Pancreas (tissue), 10 donors: Measurements from ENCODE around the gene DOP1A. TPM values are rescaled to one million over a fixed set of nuclear protein-coding genes. Genes with fewer than 3 reads are reported as not detected.

ENCODE experiments used
- ATAC-seq, 4 donors: fragments of 200-7000 bp; cut with Tn5 transposase; one replicate each; pipeline versions ENCODE4 v1.8.0 to v1.9.1; 2020; ENCODE audit warnings: mild to moderate bottlenecking in 4 of 4, moderate library complexity in 4 of 4
- DNase-seq, 6 donors: peaks; one replicate each; pipeline ENCODE4 v3.0.0-alpha.2; 2020
- FAIRE-seq: peaks from 2 replicates; lab custom pipeline; 2012; peaks lifted over from hg19 to GRCh38; lab: Jason Lieb, UNC
- H3K27ac ChIP-seq, 4 donors: fragments of 200-600 bp; sonication (generic); 1 replicate in 3 of 4; 2 replicates in 1 of 4; pipeline versions ENCODE4 v1.5.0 to v1.8.0; 2020
- H3K27me3 ChIP-seq, 4 donors: fragments of 200-600 bp; one replicate each; pipeline ENCODE4 v1.8.0; 2021
- H3K36me3 ChIP-seq, 3 donors: fragments of 200-600 bp; sonication (generic) in 1 of 3; one replicate each; pipeline versions ENCODE4 v1.5.0 to v1.8.0; 2020 to 2021
- H3K4me1 ChIP-seq, 3 donors: fragments of 200-600 bp; one replicate each; pipeline ENCODE4 v1.8.0; 2021
- H3K4me3 ChIP-seq, 4 donors: fragments of 200-600 bp; sonication (generic) in 2 of 4; one replicate each; pipeline versions ENCODE4 v1.5.0 to v1.8.0; 2020 to 2021
- H3K9me3 ChIP-seq, 4 donors: fragments of 200-600 bp; one replicate each; pipeline ENCODE4 v1.8.0; 2021
- WGBS, 2 donors: extraction: QIAGEN DNeasy Blood & Tissue Kit; methylation state at CpG; one replicate each; pipeline ENCODE4 v1.1.7; 2013; 5-methylcytosine and 5-hydroxymethylcytosine counted together
- intact Hi-C, 3 donors: fragments of 100-400 bp; cut with DNase I; formaldehyde crosslinking; loops; one replicate each; pipeline versions ENCODE4 v1.11.1 to v1.14.2; 2022
- polyA plus RNA-seq, 2 donors: library from polyadenylated mRNA; stranded (reverse); fragments of 200-250 nt; gene quantifications; one replicate each; pipeline ENCODE4 v1.2.3, GENCODE V29; 2013
- total RNA-seq, 6 donors: library from RNA; stranded (reverse); fragmentation: NEBNext Ultra II Directional in 4 of 6; extraction: Animal tissue kit (Norgen Biotek cat#: 25700) in 4 of 6; gene quantifications; one replicate each; pipeline versions ENCODE4 v1.2.1 to v1.2.4, GENCODE V29; 2021 to 2023
- TF ChIP-seq, protein P1 (sequence below), 4 donors: fragments of 200-600 bp; sonication (generic) in 3 of 4; IDR thresholded peaks; one replicate each; pipeline versions ENCODE4 v1.5.0 to v1.8.0; 2021; ENCODE audit warnings: antibody characterized with exemption in 4 of 4
- donor health status: healthy with polysubstance abuse.
- donor health status: DM: no; HTN: no; CAD: no; lungs with moderate emphysema.
- donor health status: DM: no; HTN: no; CAD: no.
- donor health status: control.
- donor health status: control.
- donor health status: Bipolar disorder and iron deficiency.
- donor health status: DM: yes; HTN: yes; CAD: no.
- donor health status: DM: no; HTN: no; CAD: no.
- donor health status: DM: no; HTN: no; CAD: no.
- donor health status: DM: yes; HTN: yes; CAD: no.

DOP1A gene
- total and polyA plus RNA-seq, 8 donors: 5.9 to 16.1 (median 10.5) TPM

DNA sequence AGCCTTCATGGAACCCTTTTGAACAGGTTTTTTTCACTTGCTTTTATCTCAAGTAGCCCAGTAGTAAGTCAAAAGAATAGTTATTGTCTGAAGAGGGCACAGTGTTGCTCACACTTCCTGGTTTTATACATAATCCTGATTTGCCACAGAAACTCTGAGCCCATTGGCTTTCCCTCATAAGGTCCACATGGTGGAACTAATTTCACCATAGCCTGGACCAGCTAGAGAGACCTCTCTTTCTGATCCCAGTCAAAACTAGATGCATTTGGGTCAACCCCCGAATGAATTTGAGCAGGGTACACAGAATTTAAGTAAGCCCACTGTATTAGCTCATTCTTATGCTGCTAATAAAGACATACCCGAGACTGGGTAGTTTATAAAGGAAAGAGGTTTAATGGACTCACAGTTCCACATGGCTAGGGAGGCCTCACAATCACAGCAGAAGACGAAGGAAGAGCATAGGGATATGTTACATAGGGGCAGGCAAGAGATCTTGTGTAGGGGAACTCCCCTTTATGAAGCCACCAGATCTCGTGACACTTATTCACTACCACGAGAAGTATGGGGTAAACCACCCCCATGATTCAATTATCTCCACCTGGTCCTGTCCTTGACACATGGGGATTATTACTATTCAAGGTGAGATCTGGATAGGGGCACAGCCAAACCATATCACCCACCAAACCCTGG is 131.8 kb downstream of the DOP1A start:
- DNase-seq (no peak), FAIRE-seq (no peak), ATAC-seq (peak in 3 of 4 donors; percentile 6 to 64 (median 33))
- Histone ChIP-seq H3K36me3 (no peaks in the 10 kb centered on the region), H3K27me3 (no peaks in the 10 kb centered on the region), H3K9me3 (no peaks in the 10 kb centered on the region), H3K4me1 (peaks cover 6 to 13% (median 11%) of the 10 kb centered on the region in 3 donors), H3K4me3 (no peak overlapping the region), H3K27ac (peak overlapping the region in 2 of 4 donors; percentile 40 to 48)
- WGBS, 2 donors: 82 to 83% methylated on average over 5 of the region's 5 CpGs
- TF ChIP-seq, protein P1, sequence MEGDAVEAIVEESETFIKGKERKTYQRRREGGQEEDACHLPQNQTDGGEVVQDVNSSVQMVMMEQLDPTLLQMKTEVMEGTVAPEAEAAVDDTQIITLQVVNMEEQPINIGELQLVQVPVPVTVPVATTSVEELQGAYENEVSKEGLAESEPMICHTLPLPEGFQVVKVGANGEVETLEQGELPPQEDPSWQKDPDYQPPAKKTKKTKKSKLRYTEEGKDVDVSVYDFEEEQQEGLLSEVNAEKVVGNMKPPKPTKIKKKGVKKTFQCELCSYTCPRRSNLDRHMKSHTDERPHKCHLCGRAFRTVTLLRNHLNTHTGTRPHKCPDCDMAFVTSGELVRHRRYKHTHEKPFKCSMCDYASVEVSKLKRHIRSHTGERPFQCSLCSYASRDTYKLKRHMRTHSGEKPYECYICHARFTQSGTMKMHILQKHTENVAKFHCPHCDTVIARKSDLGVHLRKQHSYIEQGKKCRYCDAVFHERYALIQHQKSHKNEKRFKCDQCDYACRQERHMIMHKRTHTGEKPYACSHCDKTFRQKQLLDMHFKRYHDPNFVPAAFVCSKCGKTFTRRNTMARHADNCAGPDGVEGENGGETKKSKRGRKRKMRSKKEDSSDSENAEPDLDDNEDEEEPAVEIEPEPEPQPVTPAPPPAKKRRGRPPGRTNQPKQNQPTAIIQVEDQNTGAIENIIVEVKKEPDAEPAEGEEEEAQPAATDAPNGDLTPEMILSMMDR (IDR thresholded peaks at IDR 0.05): no peak
- intact Hi-C loops: no loop called here

GRCh38 chr6:83199863-83200225 is 132.4 kb downstream of the DOP1A start:
- no peak for FAIRE-seq

GRCh38 chr6:83202031-83202430 is 134.6 kb downstream of the DOP1A start:
- DNase-seq (no peak), FAIRE-seq (no peak), ATAC-seq (peak in 1 of 4 donors; percentile 39)
- Histone ChIP-seq H3K27me3 (no peaks in the 10 kb centered on the region), H3K4me3 (no peak overlapping the region), H3K36me3 (no peaks in the 10 kb centered on the region), H3K9me3 (no peaks in the 10 kb centered on the region), H3K27ac (no peak overlapping the region), H3K4me1 (peaks cover 0 to 4% (median 0%) of the 10 kb centered on the region in 3 donors)
- TF ChIP-seq, protein P1 (IDR thresholded peaks at IDR 0.05): no peak
- 66 to 67% methylated on average over 4 of the region's 4 CpGs for WGBS, 2 donors
- intact Hi-C loops: no loop called here

More at GRCh38 chr6:83199863-83200225, 132.4 kb downstream of the DOP1A start:
- DNase-seq: peak in 1 of 6 donors; percentile 18
- peak; percentile 28 to 88 (median 74) for ATAC-seq
- intact Hi-C loops: no loop called here
- Histone ChIP-seq H3K27ac (peak overlapping the region in 1 of 4 donors; percentile 48), H3K4me3 (no peak overlapping the region), H3K36me3 (no peaks in the 10 kb centered on the region), H3K4me1 (peaks cover 5 to 8% (median 5%) of the 10 kb centered on the region in 3 donors), H3K27me3 (no peaks in the 10 kb centered on the region), H3K9me3 (no peaks in the 10 kb centered on the region)
- TF ChIP-seq, protein P1 (IDR thresholded peaks at IDR 0.05): no peak
- 45 to 61% methylated on average over 2 of the region's 2 CpGs for WGBS, 2 donors

DNA sequence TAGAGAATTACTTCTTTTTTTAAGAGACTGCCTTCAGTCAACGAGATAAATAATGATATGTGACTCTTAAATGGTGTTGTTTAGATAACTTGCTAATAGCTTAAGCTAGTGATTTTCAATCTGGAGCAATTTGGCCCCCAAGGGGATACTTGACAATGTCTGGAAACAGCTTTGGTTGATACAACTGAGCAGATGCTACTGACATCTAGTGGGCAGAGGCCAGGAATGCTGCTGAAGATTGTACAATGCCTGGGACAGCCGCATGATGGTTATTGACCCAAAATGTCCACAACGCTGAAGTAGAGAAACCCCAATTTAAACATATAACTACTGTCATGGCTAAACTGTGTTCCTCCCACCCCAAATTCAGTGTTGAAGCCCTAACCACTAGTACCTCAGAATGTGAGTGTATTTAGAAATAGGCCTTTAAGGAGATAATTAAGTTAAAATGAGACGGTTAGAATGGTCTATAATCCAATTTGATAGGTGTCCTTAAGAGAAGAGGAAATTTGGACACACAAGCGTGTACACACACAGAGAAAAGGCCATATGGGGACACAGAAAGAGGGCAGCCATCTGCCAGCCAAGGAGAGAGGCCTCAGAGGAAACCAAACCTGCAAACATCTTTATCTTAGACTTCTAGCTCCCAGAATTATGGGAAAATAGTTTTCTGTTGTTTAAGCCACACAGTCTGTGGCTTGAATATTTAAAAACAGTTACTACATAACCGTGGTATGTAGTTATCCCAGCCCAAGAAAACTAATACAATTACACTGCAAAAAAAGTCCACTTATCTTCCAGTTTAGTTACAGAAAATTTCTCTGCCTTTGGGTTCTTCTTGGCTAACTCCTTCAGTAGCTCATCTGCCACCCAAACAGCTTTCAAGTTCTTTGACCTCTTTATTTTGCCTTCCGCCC is 147.9 kb downstream of the DOP1A start:
- intact Hi-C loops: loop anchor here in 1 of 3 donors (10.0 kb wide), 1 partner anchor 151 kb away; the partner anchor contains the start of genes DOP1A and UBE3D
- Histone ChIP-seq H3K27me3 (no peaks in the 10 kb centered on the region), H3K27ac (no peak overlapping the region), H3K9me3 (no peaks in the 10 kb centered on the region), H3K4me3 (no peak overlapping the region), H3K4me1 (no peaks in the 10 kb centered on the region), H3K36me3 (no peaks in the 10 kb centered on the region)
- TF ChIP-seq, protein P1 (IDR thresholded peaks at IDR 0.05): peak; percentile 24 to 66 (median 54)
- FAIRE-seq (peak; percentile 91), DNase-seq (peak in 4 of 6 donors; percentile 42 to 68 (median 46)), ATAC-seq (peak; percentile 67 to 99 (median 97))
- WGBS, 2 donors: 27 to 30% methylated on average over 7 of the region's 7 CpGs
